PC-3 (cell line): Measurements from ENCODE around the gene STAT5A. TPM values are rescaled to one million over a fixed set of nuclear protein-coding genes. Genes with fewer than 3 reads are reported as not detected.

Source experiments
- ATAC-seq: fragments of 200-7000 bp; cut with Tn5 transposase; 2 replicates; pipeline ENCODE4 v1.9.1; 2020; ENCODE audit warnings: mild to moderate bottlenecking, moderate library complexity
- BruUV-seq: library from RNA; stranded (reverse); fragments of 400-500 nt; replicated peaks from 2 replicates; lab custom pipeline; 2021; lab: Mats Ljungman, UMichigan
- CTCF ChIA-PET: fragments of 300-600 bp; sonication (Branson Sonifier 250); formaldehyde crosslinking; loops from one replicate; lab custom pipeline; 2022; ENCODE audit warnings: antibody characterized with exemption; lab: Charles Lee
- POLR2A ChIA-PET: fragments of 300-600 bp; sonication (Branson Sonifier 250); formaldehyde crosslinking; loops from one replicate; lab custom pipeline; 2022; ENCODE audit warnings: antibody characterized with exemption; ENCODE audit not compliant: unreplicated experiment; lab: Charles Lee
- DNase-seq: peaks from one replicate; pipeline ENCODE4 v3.0.0-alpha.2; 2015
- H2AFZ ChIP-seq: fragments of 300-600 bp; sonication (generic); 2 replicates; pipeline ENCODE4 v1.6.0; 2016; ENCODE audit warnings: antibody characterized with exemption, low read length
- H3F3A ChIP-seq: fragments of 300-600 bp; sonication (generic); one replicate; pipeline ENCODE4 v1.6.0; 2017; ENCODE audit warnings: antibody characterized with exemption, low read length, control low read depth, mild to moderate bottlenecking; ENCODE audit not compliant: unreplicated experiment
- H3K27ac ChIP-seq: fragments of 300-600 bp; sonication (generic); 2 replicates; pipeline ENCODE4 v1.5.1; 2016; ENCODE audit warnings: mild to moderate bottlenecking, low read length
- H3K27me3 ChIP-seq: fragments of 300-600 bp; sonication (generic); 2 replicates; pipeline ENCODE4 v1.6.1; 2016; ENCODE audit warnings: low read length, mixed read lengths
- H3K36me3 ChIP-seq: fragments of 300-600 bp; sonication (generic); 2 replicates; pipeline ENCODE4 v1.6.1; 2016; ENCODE audit warnings: low read depth, mixed run types, low read length, mixed read lengths
- H3K4me1 ChIP-seq: fragments of 300-600 bp; sonication (generic); 2 replicates; pipeline ENCODE4 v1.5.1; 2016; ENCODE audit warnings: low read length; ENCODE audit not compliant: insufficient read depth
- H3K4me2 ChIP-seq: fragments of 300-600 bp; sonication (generic); 2 replicates; pipeline ENCODE4 v1.6.0; 2016; ENCODE audit warnings: low read length
- H3K4me3 ChIP-seq: fragments of 300-600 bp; sonication (generic); 2 replicates; pipeline ENCODE4 v1.5.1; 2016; ENCODE audit warnings: mild to moderate bottlenecking, low read length, mixed read lengths
- H3K79me2 ChIP-seq: fragments of 300-600 bp; sonication (generic); 2 replicates; pipeline ENCODE4 v1.6.1; 2017; ENCODE audit warnings: low read length, mixed read lengths
- H3K9ac ChIP-seq: fragments of 300-600 bp; sonication (generic); 2 replicates; pipeline ENCODE4 v1.6.0; 2016; ENCODE audit warnings: mild to moderate bottlenecking, low read length
- H3K9me2 ChIP-seq: fragments of 300-600 bp; sonication (generic); replicated peaks from 2 replicates; pipeline ENCODE4 v1.6.1; 2016; ENCODE audit warnings: mixed run types, low read length, mixed read lengths
- H3K9me3 ChIP-seq: fragments of 300-600 bp; sonication (generic); 2 replicates; pipeline ENCODE4 v1.6.1; 2016; ENCODE audit warnings: low read length, mixed read lengths
- H4K20me1 ChIP-seq: fragments of 300-600 bp; sonication (generic); 2 replicates; pipeline ENCODE4 v1.6.1; 2016; ENCODE audit warnings: low read length, mixed read lengths
- EZH2 ChIP-seq: fragments of 300-600 bp; sonication (generic); IDR thresholded peaks from one replicate; pipeline ENCODE4 v1.6.1; 2017; ENCODE audit warnings: antibody characterized with exemption, mild to moderate bottlenecking, low read length; ENCODE audit not compliant: unreplicated experiment
- EZH2phosphoT487 ChIP-seq: fragments of 300-600 bp; sonication (generic); IDR thresholded peaks from 2 replicates; pipeline ENCODE4 v1.6.1; 2018; ENCODE audit warnings: mild to moderate bottlenecking, antibody characterized with exemption, low read length, borderline replicate concordance
- intact Hi-C: fragments of 100-400 bp; cut with micrococcal nuclease; formaldehyde crosslinking; loops from 2 replicates; pipeline ENCODE4 v1.9.0; 2023
- total RNA-seq: library from RNA; depleted of rRNA; stranded (reverse); fragments of >200 nt; gene quantifications from 2 replicates; pipeline ENCODE4 v1.2.3, GENCODE V29; 2014
- TF ChIP-seq, protein P1 (sequence below): fragments of 300-600 bp; sonication (generic); conservative IDR thresholded peaks from 2 replicates; pipeline ENCODE4 v1.5.1; 2017; ENCODE audit warnings: antibody characterized with exemption, low read depth, mild to moderate bottlenecking, low read length

STAT5A gene
- total RNA-seq, 1 experiment from 2014 or later = not detected

GRCh38 chr17:42321555-42321954 lies 33.3 kb downstream of the STAT5A start:
- no peaks in the 10 kb centered on the region for H3K9me3 ChIP-seq
- no peak overlapping the region for H2AFZ ChIP-seq
- H3K4me3 ChIP-seq = no peak overlapping the region
- TF ChIP-seq EZH2 (no peak), EZH2phosphoT487 (no peak)
- TF ChIP-seq, protein P1, sequence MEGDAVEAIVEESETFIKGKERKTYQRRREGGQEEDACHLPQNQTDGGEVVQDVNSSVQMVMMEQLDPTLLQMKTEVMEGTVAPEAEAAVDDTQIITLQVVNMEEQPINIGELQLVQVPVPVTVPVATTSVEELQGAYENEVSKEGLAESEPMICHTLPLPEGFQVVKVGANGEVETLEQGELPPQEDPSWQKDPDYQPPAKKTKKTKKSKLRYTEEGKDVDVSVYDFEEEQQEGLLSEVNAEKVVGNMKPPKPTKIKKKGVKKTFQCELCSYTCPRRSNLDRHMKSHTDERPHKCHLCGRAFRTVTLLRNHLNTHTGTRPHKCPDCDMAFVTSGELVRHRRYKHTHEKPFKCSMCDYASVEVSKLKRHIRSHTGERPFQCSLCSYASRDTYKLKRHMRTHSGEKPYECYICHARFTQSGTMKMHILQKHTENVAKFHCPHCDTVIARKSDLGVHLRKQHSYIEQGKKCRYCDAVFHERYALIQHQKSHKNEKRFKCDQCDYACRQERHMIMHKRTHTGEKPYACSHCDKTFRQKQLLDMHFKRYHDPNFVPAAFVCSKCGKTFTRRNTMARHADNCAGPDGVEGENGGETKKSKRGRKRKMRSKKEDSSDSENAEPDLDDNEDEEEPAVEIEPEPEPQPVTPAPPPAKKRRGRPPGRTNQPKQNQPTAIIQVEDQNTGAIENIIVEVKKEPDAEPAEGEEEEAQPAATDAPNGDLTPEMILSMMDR = no peak
- H3K79me2 ChIP-seq = no peaks in the 10 kb centered on the region
- no peak for DNase-seq
- no peak overlapping the region for H3K9ac ChIP-seq
- no TSS peak for BruUV-seq
- H3K36me3 ChIP-seq = no peaks in the 10 kb centered on the region; the same call in 1 of the 2 replicates
- H3K27me3 ChIP-seq = no peaks in the 10 kb centered on the region
- H3K4me2 ChIP-seq = no peak overlapping the region
- CTCF ChIA-PET = no interaction called here
- no peaks in the 10 kb centered on the region for H4K20me1 ChIP-seq
- no peaks in the 10 kb centered on the region for H3F3A ChIP-seq
- H3K4me1 ChIP-seq = no peaks in the 10 kb centered on the region
- no peaks in the 10 kb centered on the region for H3K9me2 ChIP-seq
- POLR2A ChIA-PET = no interaction called here
- ATAC-seq = no peak
- intact Hi-C loops = no loop called here
- no peak overlapping the region for H3K27ac ChIP-seq

- DNase-seq (no peak), ATAC-seq (no peak)
- Histone ChIP-seq H3K4me3 (no peak overlapping the region), H3K27ac (no peak overlapping the region), H3K4me1 (no peaks in the 10 kb centered on the region), H3K27me3 (no peaks in the 10 kb centered on the region), H3K9ac (no peak overlapping the region), H4K20me1 (no peaks in the 10 kb centered on the region), H3F3A (no peaks in the 10 kb centered on the region), H3K4me2 (no peak overlapping the region), H2AFZ (no peak overlapping the region), H3K79me2 (no peaks in the 10 kb centered on the region), H3K36me3 (no peaks in the 10 kb centered on the region; the same call in 1 of the 2 replicates), H3K9me2 (no peaks in the 10 kb centered on the region), H3K9me3 (no peaks in the 10 kb centered on the region)
- TF ChIP-seq EZH2 = no peak
- no peak for TF ChIP-seq EZH2phosphoT487
- TF ChIP-seq, protein P1 = no peak
- POLR2A ChIA-PET = no interaction called here
- no TSS peak for BruUV-seq
- intact Hi-C loops = no loop called here
- CTCF ChIA-PET = no interaction called here
Measured at GRCh38 chr17:42322382-42323267, 34.3 kb downstream of the STAT5A start.

- Histone ChIP-seq H4K20me1 (no peaks in the 10 kb centered on the region), H3K9me3 (no peaks in the 10 kb centered on the region), H3K4me1 (no peaks in the 10 kb centered on the region), H2AFZ (no peak overlapping the region), H3K9me2 (no peaks in the 10 kb centered on the region), H3K27ac (no peak overlapping the region), H3K27me3 (no peaks in the 10 kb centered on the region), H3K36me3 (no peaks in the 10 kb centered on the region; the same call in 1 of the 2 replicates), H3K79me2 (no peaks in the 10 kb centered on the region), H3K9ac (no peak overlapping the region), H3F3A (no peaks in the 10 kb centered on the region), H3K4me2 (no peak overlapping the region), H3K4me3 (no peak overlapping the region)
- intact Hi-C loops = no loop called here
- ChIA-PET POLR2A (no interaction called here), CTCF (no interaction called here)
- no TSS peak for BruUV-seq
- TF ChIP-seq EZH2 = no peak
- TF ChIP-seq, protein P1 = no peak
- no peak for TF ChIP-seq EZH2phosphoT487
- ATAC-seq (no peak), DNase-seq (no peak)
Measured at GRCh38 chr17:42323268-42323773, 35.0 kb downstream of the STAT5A start.
